ENCODE data around the gene GPC6.
"Not testable (repeated sequence)": the region's sequence is repeated elsewhere in the genome, so short reads cannot be mapped to it uniquely, and the experiment has no call there.

The GPC6 gene

DNA sequence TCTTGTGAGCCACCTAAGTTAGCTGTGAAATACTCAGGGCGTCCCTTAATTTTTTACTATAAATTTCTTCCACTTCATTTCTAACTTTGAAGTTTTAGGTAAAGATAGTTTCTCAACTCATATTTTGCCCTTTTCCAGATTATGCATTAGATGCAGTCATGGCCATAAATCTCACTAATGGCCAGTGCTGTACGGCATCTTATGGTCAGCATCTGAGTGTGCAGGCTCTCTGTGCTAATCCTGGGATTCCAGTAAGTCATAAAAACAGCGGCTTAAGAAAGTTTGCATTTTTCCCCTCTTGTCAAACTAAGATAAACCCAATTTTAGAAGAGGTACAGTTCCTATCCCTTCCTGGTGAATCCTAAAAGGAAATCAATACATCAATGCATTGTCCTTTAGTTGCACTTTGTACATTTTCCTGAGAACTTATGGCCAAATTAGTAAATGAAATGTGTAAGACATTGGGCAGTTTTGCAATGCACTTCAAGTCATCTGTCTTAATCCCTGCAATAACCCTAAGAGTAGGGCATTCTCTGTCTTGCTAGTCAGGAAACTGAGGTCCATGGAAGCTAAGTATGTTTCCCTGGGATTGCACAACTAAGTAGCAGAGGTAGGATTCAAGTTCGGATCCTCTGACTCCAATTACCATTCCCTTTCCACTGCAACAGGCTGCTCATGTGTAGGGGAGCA is 1106.7 kb downstream of the GPC6 start:
- Histone ChIP-seq H3K9ac (ENCODE audit: low read depth in 1 of 2, low read length in 2 of 2) (no peak overlapping the region), H3K4me3 (ENCODE audit: low read depth in 1 of 2, low read length in 2 of 2) (no peak overlapping the region), H3K36me3 (ENCODE audit: control insufficient read depth in 1 of 2, insufficient read depth in 2 of 2, low read length in 2 of 2) (no peaks in the 10 kb centered on the region), H3K27me3 (ENCODE audit: control insufficient read depth in 1 of 2, insufficient read depth in 2 of 2, low read length in 2 of 2) (no peaks in the 10 kb centered on the region), H3K4me1 (ENCODE audit: control insufficient read depth in 1 of 2, insufficient read depth in 2 of 2, low read length in 2 of 2) (peaks cover 1 to 5% of the 10 kb centered on the region in 2 donors), H3K27ac (ENCODE audit: low read depth, low read length) (no peak overlapping the region), H3K9me3 (ENCODE audit: control insufficient read depth in 1 of 2, low read length in 2 of 2) (no peaks in the 10 kb centered on the region)

DNA sequence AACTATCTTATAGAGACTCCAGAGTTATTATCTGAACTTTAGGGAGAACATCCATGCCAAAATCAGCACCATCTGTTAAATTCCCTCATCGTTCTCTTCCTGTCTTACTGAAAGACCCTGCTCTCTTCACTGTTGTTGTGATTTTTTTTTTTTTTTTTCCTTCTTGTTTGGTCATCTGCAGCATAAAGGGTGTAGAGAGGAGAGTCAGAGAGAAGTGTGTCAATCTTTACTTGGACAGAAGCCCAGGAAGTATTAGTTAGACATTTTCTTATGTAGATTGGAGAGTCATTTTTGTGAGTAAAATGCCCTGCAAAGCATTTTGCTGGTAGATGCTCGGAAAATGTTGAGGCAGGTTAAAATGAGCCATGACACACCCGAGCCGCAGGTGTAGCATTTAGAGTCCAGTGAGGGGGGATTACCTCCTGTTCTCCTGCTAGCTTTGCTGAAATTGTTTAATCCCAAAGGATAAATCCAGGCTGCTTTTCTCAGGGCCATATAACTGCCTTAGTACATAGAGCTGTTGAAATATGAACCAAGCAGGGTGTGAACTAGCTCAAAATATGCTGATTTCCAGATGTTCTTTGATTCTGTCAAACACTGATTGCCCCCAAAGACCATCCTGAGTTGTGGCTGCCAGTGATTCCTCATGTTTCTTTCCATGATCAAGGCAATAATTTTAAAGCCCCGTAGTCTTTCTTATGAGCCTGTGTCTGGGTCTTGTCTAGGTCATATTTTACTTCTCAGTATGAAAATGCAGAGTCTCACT is 1109.3 kb downstream of the GPC6 start:
- no peak overlapping the region for H3K27ac ChIP-seq (ENCODE audit: low read depth, low read length)
- no peaks in the 10 kb centered on the region for H3K9me3 ChIP-seq (ENCODE audit: control insufficient read depth in 1 of 2, low read length in 2 of 2)
- H3K36me3 ChIP-seq (ENCODE audit: control insufficient read depth in 1 of 2, insufficient read depth in 2 of 2, low read length in 2 of 2): no peaks in the 10 kb centered on the region
- no peaks in the 10 kb centered on the region for H3K27me3 ChIP-seq (ENCODE audit: control insufficient read depth in 1 of 2, insufficient read depth in 2 of 2, low read length in 2 of 2)
- H3K4me1 ChIP-seq (ENCODE audit: control insufficient read depth in 1 of 2, insufficient read depth in 2 of 2, low read length in 2 of 2): no peaks in the 10 kb centered on the region
- no peak overlapping the region for H3K4me3 ChIP-seq (ENCODE audit: low read depth in 1 of 2, low read length in 2 of 2)
- no peak overlapping the region for H3K9ac ChIP-seq (ENCODE audit: low read depth in 1 of 2, low read length in 2 of 2)

DNA sequence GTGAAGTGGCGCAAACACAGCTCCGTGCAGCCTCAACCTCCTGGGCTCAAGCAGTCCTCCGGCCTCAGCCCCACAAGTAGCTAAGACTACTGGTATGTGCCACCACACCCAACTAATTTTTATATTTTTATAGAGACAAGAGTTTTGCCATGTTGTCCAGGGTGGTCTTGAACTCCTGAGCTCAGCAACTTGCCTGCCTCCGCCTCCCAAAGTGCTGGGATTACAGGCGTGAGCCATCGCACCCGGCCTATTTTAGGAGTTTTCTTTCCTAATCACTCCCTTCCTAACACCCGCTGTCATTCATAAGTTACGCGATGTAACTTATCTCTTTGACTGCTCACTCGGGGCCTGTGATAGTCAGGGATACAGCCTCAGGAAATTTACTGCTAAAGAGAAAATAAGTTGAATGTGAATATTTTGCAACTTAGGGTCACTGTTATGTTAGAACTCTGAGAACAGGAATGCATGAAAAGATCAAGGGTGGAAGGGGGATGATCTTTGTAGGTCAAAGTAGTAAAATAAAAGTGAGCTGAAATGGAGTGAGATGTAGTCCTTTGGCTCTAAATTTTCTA is 1112.6 kb downstream of the GPC6 start:
- Histone ChIP-seq H3K27ac (ENCODE audit: low read depth, low read length) (no peak overlapping the region), H3K9me3 (ENCODE audit: control insufficient read depth in 1 of 2, low read length in 2 of 2) (no peaks in the 10 kb centered on the region), H3K4me1 (ENCODE audit: control insufficient read depth in 1 of 2, insufficient read depth in 2 of 2, low read length in 2 of 2) (no peaks in the 10 kb centered on the region), H3K36me3 (ENCODE audit: control insufficient read depth in 1 of 2, insufficient read depth in 2 of 2, low read length in 2 of 2) (no peaks in the 10 kb centered on the region), H3K9ac (ENCODE audit: low read depth in 1 of 2, low read length in 2 of 2) (no peak overlapping the region), H3K27me3 (ENCODE audit: control insufficient read depth in 1 of 2, insufficient read depth in 2 of 2, low read length in 2 of 2) (no peaks in the 10 kb centered on the region), H3K4me3 (ENCODE audit: low read depth in 1 of 2, low read length in 2 of 2) (no peak overlapping the region)

DNA sequence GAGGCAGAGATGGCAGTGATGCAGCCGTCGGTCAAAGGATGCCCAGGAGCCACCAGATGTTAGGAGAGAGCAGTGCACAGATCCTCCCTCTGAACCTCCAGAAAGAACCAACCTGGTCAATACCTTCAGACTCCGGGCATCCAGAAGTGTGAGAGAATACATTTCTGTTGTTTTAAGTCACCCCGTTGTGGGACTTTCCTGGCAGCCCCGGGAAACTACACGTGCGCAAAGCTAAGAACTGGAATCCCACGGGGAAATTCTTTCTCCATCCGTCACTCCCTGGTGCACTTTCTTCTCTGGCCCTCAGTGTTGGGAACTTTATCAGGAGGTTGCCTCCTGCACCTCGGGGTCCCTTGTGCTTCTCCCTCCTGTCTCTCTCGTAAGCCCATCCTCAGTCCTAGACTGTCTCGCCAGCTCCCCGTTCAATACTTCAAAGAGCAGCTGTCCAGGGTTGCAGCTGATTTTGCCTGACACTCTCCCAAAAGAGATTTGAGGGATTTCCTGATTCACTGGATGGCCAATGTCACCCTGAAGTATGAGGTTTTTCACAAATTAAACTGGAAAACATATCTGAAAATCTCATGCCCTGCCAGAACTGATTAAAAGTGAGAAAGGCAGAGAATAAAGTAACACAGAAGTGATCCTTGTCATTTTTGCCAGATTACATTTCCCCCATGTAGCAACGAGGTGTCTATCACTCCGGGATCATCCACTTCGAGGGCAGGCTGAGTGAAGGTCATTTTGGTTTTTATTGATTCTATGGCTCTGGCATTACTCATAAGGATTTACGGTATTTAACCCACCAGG is 1116.0 kb downstream of the GPC6 start:
- Histone ChIP-seq H3K9ac (ENCODE audit: low read depth in 1 of 2, low read length in 2 of 2) (no peak overlapping the region), H3K27ac (ENCODE audit: low read depth, low read length) (no peak overlapping the region), H3K4me1 (ENCODE audit: control insufficient read depth in 1 of 2, insufficient read depth in 2 of 2, low read length in 2 of 2) (no peaks in the 10 kb centered on the region), H3K4me3 (ENCODE audit: low read depth in 1 of 2, low read length in 2 of 2) (no peak overlapping the region), H3K27me3 (ENCODE audit: control insufficient read depth in 1 of 2, insufficient read depth in 2 of 2, low read length in 2 of 2) (no peaks in the 10 kb centered on the region), H3K36me3 (ENCODE audit: control insufficient read depth in 1 of 2, insufficient read depth in 2 of 2, low read length in 2 of 2) (no peaks in the 10 kb centered on the region), H3K9me3 (ENCODE audit: control insufficient read depth in 1 of 2, low read length in 2 of 2) (no peaks in the 10 kb centered on the region)

DNA sequence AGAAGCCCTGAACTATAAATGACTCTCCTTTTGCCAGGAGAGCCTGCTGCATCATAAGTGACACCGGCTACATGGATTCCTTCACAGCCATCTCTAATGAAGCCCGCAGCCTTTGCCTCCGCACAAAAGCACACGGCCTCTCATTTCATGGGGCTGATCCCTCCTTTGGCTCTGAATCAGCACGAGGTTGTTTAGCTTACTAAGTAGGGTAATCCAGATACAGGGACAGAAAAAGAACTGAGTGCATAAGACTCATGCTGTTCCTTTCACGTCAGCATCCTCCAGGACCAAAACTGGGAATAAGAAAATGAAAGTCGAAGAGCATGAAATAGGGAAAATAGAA is 1116.6 kb downstream of the GPC6 start:
- Histone ChIP-seq H3K4me3 (ENCODE audit: low read depth in 1 of 2, low read length in 2 of 2) (no peak overlapping the region), H3K27ac (ENCODE audit: low read depth, low read length) (no peak overlapping the region), H3K9me3 (ENCODE audit: control insufficient read depth in 1 of 2, low read length in 2 of 2) (no peaks in the 10 kb centered on the region), H3K36me3 (ENCODE audit: control insufficient read depth in 1 of 2, insufficient read depth in 2 of 2, low read length in 2 of 2) (no peaks in the 10 kb centered on the region), H3K27me3 (ENCODE audit: control insufficient read depth in 1 of 2, insufficient read depth in 2 of 2, low read length in 2 of 2) (no peaks in the 10 kb centered on the region), H3K9ac (ENCODE audit: low read depth in 1 of 2, low read length in 2 of 2) (no peak overlapping the region), H3K4me1 (ENCODE audit: control insufficient read depth in 1 of 2, insufficient read depth in 2 of 2, low read length in 2 of 2) (no peaks in the 10 kb centered on the region)

DNA sequence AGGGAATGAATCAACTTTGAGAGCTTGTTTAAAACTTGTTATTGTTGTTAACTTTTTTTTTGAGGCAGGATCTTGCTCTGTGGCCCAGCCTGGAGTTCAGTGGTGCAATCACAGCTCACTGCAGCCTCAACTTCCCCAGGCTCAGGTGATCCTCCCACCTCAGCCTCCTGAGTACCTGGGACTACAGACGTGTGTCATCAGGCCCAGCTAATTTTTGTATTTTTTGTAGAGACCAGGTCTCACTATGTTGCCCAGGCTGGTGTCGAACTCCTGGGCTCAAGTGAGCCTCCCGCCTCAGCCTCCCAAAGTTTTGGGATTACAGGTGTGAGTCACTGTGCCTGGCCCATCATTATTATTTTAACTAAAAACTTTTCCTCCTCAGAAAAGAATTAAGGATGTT is 1117.1 kb downstream of the GPC6 start:
- not testable (repeated sequence) for H3K9ac ChIP-seq (ENCODE audit: low read depth in 1 of 2, low read length in 2 of 2); H3K27me3 ChIP-seq (ENCODE audit: control insufficient read depth in 1 of 2, insufficient read depth in 2 of 2, low read length in 2 of 2); H3K9me3 ChIP-seq (ENCODE audit: control insufficient read depth in 1 of 2, low read length in 2 of 2); H3K4me3 ChIP-seq (ENCODE audit: low read depth in 1 of 2, low read length in 2 of 2); H3K4me1 ChIP-seq (ENCODE audit: control insufficient read depth in 1 of 2, insufficient read depth in 2 of 2, low read length in 2 of 2); H3K27ac ChIP-seq (ENCODE audit: low read depth, low read length); H3K36me3 ChIP-seq (ENCODE audit: control insufficient read depth in 1 of 2, insufficient read depth in 2 of 2, low read length in 2 of 2)

GRCh38 chr13:94344126-94344818 is 1117.7 kb downstream of the GPC6 start:
- H3K4me3 ChIP-seq (ENCODE audit: low read depth in 1 of 2, low read length in 2 of 2): no peak overlapping the region
- no peak overlapping the region for H3K9ac ChIP-seq (ENCODE audit: low read depth in 1 of 2, low read length in 2 of 2)
- no peaks in the 10 kb centered on the region for H3K36me3 ChIP-seq (ENCODE audit: control insufficient read depth in 1 of 2, insufficient read depth in 2 of 2, low read length in 2 of 2)
- no peak overlapping the region for H3K27ac ChIP-seq (ENCODE audit: low read depth, low read length)
- no peaks in the 10 kb centered on the region for H3K27me3 ChIP-seq (ENCODE audit: control insufficient read depth in 1 of 2, insufficient read depth in 2 of 2, low read length in 2 of 2)
- no peaks in the 10 kb centered on the region for H3K9me3 ChIP-seq (ENCODE audit: control insufficient read depth in 1 of 2, low read length in 2 of 2)
- H3K4me1 ChIP-seq (ENCODE audit: control insufficient read depth in 1 of 2, insufficient read depth in 2 of 2, low read length in 2 of 2): no peaks in the 10 kb centered on the region

- Histone ChIP-seq H3K4me1 (ENCODE audit: control insufficient read depth in 1 of 2, insufficient read depth in 2 of 2, low read length in 2 of 2) (no peaks in the 10 kb centered on the region), H3K36me3 (ENCODE audit: control insufficient read depth in 1 of 2, insufficient read depth in 2 of 2, low read length in 2 of 2) (no peaks in the 10 kb centered on the region), H3K9me3 (ENCODE audit: control insufficient read depth in 1 of 2, low read length in 2 of 2) (no peaks in the 10 kb centered on the region), H3K9ac (ENCODE audit: low read depth in 1 of 2, low read length in 2 of 2) (no peak overlapping the region), H3K27me3 (ENCODE audit: control insufficient read depth in 1 of 2, insufficient read depth in 2 of 2, low read length in 2 of 2) (no peaks in the 10 kb centered on the region), H3K27ac (ENCODE audit: low read depth, low read length) (no peak overlapping the region), H3K4me3 (ENCODE audit: low read depth in 1 of 2, low read length in 2 of 2) (no peak overlapping the region)
Observed at GRCh38 chr13:94345374-94346195, 1119.0 kb downstream of the GPC6 start.

GRCh38 chr13:94346261-94347019 is 1119.8 kb downstream of the GPC6 start:
- Histone ChIP-seq H3K4me3 (ENCODE audit: low read depth in 1 of 2, low read length in 2 of 2) (no peak overlapping the region), H3K27me3 (ENCODE audit: control insufficient read depth in 1 of 2, insufficient read depth in 2 of 2, low read length in 2 of 2) (no peaks in the 10 kb centered on the region), H3K9ac (ENCODE audit: low read depth in 1 of 2, low read length in 2 of 2) (no peak overlapping the region), H3K4me1 (ENCODE audit: control insufficient read depth in 1 of 2, insufficient read depth in 2 of 2, low read length in 2 of 2) (no peaks in the 10 kb centered on the region), H3K36me3 (ENCODE audit: control insufficient read depth in 1 of 2, insufficient read depth in 2 of 2, low read length in 2 of 2) (no peaks in the 10 kb centered on the region), H3K9me3 (ENCODE audit: control insufficient read depth in 1 of 2, low read length in 2 of 2) (no peaks in the 10 kb centered on the region), H3K27ac (ENCODE audit: low read depth, low read length) (no peak overlapping the region)

All from duodenal mucosa (tissue), 2 donors.